ENCODE measurements around the gene PPFIBP1.
"Not testable (repeated sequence)": the region's sequence is repeated elsewhere in the genome, so short reads cannot be mapped to it uniquely, and the experiment has no call there.

The PPFIBP1 gene

DNA sequence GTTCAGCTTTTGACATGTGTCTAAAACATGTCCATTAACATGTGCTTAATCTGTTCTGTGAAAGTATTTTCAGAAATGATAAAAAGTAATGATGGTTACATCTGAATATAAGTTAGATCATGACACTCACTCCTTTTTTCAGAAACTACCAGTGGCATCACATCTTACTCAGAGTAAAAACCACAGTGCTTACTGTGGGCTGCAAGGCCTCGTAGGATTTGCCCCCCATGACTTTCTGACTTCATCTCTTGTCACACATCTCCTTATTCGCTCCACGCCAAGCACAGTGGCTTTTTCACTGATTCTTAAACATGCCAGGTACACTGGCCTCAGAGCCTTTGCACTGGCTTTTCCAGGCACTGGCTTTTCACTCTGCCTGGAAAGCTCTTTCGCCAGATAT, 112.6 kb downstream of the PPFIBP1 start:
- not testable (repeated sequence) for H3K9me3 ChIP-seq (ENCODE audit: insufficient read depth, low read depth, low read length); H3K79me2 ChIP-seq (ENCODE audit: control insufficient read depth, insufficient read depth, low read length, poor library complexity); H2BK120ac ChIP-seq (ENCODE audit: insufficient read depth, low read length, poor library complexity); H3K23ac ChIP-seq (ENCODE audit: low read length); H2AFZ ChIP-seq (ENCODE audit: insufficient read depth, low read length, poor library complexity); H2BK12ac ChIP-seq (ENCODE audit: low read length); H3K4me1 ChIP-seq (ENCODE audit: control insufficient read depth in 1 of 2, insufficient read depth in 2 of 2, low read length in 2 of 2); H3K4me3 ChIP-seq (ENCODE audit: low read depth, low read length); H4K91ac ChIP-seq (ENCODE audit: low read depth, low read length); H3K9ac ChIP-seq (ENCODE audit: low read length); H2BK5ac ChIP-seq (ENCODE audit: low read depth, low read length, poor library complexity); H2AK5ac ChIP-seq (ENCODE audit: low read length); H3K18ac ChIP-seq (ENCODE audit: low read length); DNase-seq; H3K4me2 ChIP-seq (ENCODE audit: low read length); H4K12ac ChIP-seq (ENCODE audit: low read depth, low read length); H3K4ac ChIP-seq (ENCODE audit: low read depth, low read length); H3K79me1 ChIP-seq (ENCODE audit: low read length); H3K36me3 ChIP-seq (ENCODE audit: control insufficient read depth in 1 of 2, insufficient read depth in 2 of 2, low read length in 2 of 2); H4K8ac ChIP-seq (ENCODE audit: low read depth, low read length); H3K27ac ChIP-seq (ENCODE audit: low read depth, low read length); H3K27me3 ChIP-seq (ENCODE audit: insufficient read depth, low read length); H3K14ac ChIP-seq (ENCODE audit: low read length)
- WGBS (ENCODE audit: extremely low coverage, insufficient coverage, insufficient read length) = no CpG with 5 or more reads among the region's 4 CpGs

GRCh38 chr12:27637524-27637923, 113.5 kb downstream of the PPFIBP1 start:
- no peak overlapping the region for H3K9ac ChIP-seq (ENCODE audit: low read length)
- no peaks in the 10 kb centered on the region for H3K9me3 ChIP-seq (ENCODE audit: insufficient read depth, low read depth, low read length)
- no peak overlapping the region for H2BK120ac ChIP-seq (ENCODE audit: insufficient read depth, low read length, poor library complexity)

DNA sequence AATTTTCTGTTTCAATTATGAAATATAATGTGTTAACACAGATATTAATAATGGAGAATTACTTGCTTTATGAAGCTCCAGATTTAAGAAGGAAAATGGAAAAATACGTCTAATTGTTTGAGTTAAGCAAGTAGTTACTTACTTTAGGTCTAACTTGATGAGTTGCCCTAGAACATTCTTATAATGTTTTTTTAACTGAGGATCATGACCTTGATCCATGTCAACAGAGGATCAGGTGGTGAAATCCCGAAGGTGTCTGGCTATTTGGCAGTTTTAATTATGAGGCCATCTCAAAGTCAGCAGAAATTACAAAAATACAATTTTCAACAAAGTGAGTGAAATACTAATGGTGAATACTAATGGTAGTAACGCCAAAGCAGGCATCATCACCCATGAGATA, 115.3 kb downstream of the PPFIBP1 start:
- H2BK120ac ChIP-seq (ENCODE audit: insufficient read depth, low read length, poor library complexity) = no peak overlapping the region
- H4K12ac ChIP-seq (ENCODE audit: low read depth, low read length) = no peak overlapping the region
- H3K18ac ChIP-seq (ENCODE audit: low read length) = no peak overlapping the region
- no peak overlapping the region for H3K14ac ChIP-seq (ENCODE audit: low read length)
- no peak overlapping the region for H2AFZ ChIP-seq (ENCODE audit: insufficient read depth, low read length, poor library complexity)
- H2BK12ac ChIP-seq (ENCODE audit: low read length) = no peak overlapping the region
- H3K9me3 ChIP-seq (ENCODE audit: insufficient read depth, low read depth, low read length) = no peaks in the 10 kb centered on the region
- no peak for DNase-seq
- no peak overlapping the region for H3K4me2 ChIP-seq (ENCODE audit: low read length)
- H4K91ac ChIP-seq (ENCODE audit: low read depth, low read length) = no peak overlapping the region
- no peak overlapping the region for H2AK5ac ChIP-seq (ENCODE audit: low read length)
- H3K27me3 ChIP-seq (ENCODE audit: insufficient read depth, low read length) = no peaks in the 10 kb centered on the region
- H4K8ac ChIP-seq (ENCODE audit: low read depth, low read length) = no peak overlapping the region
- no peaks in the 10 kb centered on the region for H3K79me2 ChIP-seq (ENCODE audit: control insufficient read depth, insufficient read depth, low read length, poor library complexity)
- H3K9ac ChIP-seq (ENCODE audit: low read length) = no peak overlapping the region
- no peak overlapping the region for H3K23ac ChIP-seq (ENCODE audit: low read length)
- H3K4me1 ChIP-seq (ENCODE audit: control insufficient read depth in 1 of 2, insufficient read depth in 2 of 2, low read length in 2 of 2) = no peaks in the 10 kb centered on the region
- H3K27ac ChIP-seq (ENCODE audit: low read depth, low read length) = no peak overlapping the region
- H3K4ac ChIP-seq (ENCODE audit: low read depth, low read length) = no peak overlapping the region
- peaks cover 2 to 3% of the 10 kb centered on the region in 2 experiments for H3K36me3 ChIP-seq (ENCODE audit: control insufficient read depth in 1 of 2, insufficient read depth in 2 of 2, low read length in 2 of 2)
- no CpG with 5 or more reads among the region's 3 CpGs for WGBS (ENCODE audit: extremely low coverage, insufficient coverage, insufficient read length)
- no peak overlapping the region for H2BK5ac ChIP-seq (ENCODE audit: low read depth, low read length, poor library complexity)
- H3K79me1 ChIP-seq (ENCODE audit: low read length) = no peaks in the 10 kb centered on the region
- no peak overlapping the region for H3K4me3 ChIP-seq (ENCODE audit: low read depth, low read length)

More at GRCh38 chr12:27637524-27637923, 113.5 kb downstream of the PPFIBP1 start:
- Histone ChIP-seq H3K79me1 (ENCODE audit: low read length) (no peaks in the 10 kb centered on the region), H4K91ac (ENCODE audit: low read depth, low read length) (no peak overlapping the region), H3K14ac (ENCODE audit: low read length) (no peak overlapping the region), H4K8ac (ENCODE audit: low read depth, low read length) (no peak overlapping the region), H3K18ac (ENCODE audit: low read length) (no peak overlapping the region), H3K4ac (ENCODE audit: low read depth, low read length) (no peak overlapping the region), H4K12ac (ENCODE audit: low read depth, low read length) (no peak overlapping the region), H2BK5ac (ENCODE audit: low read depth, low read length, poor library complexity) (no peak overlapping the region), H3K4me3 (ENCODE audit: low read depth, low read length) (no peak overlapping the region), H3K79me2 (ENCODE audit: control insufficient read depth, insufficient read depth, low read length, poor library complexity) (no peaks in the 10 kb centered on the region), H3K23ac (ENCODE audit: low read length) (no peak overlapping the region), H3K4me2 (ENCODE audit: low read length) (no peak overlapping the region), H3K4me1 (ENCODE audit: control insufficient read depth in 1 of 2, insufficient read depth in 2 of 2, low read length in 2 of 2) (no peaks in the 10 kb centered on the region), H2BK12ac (ENCODE audit: low read length) (no peak overlapping the region), H2AK5ac (ENCODE audit: low read length) (no peak overlapping the region), H3K27ac (ENCODE audit: low read depth, low read length) (no peak overlapping the region), H2AFZ (ENCODE audit: insufficient read depth, low read length, poor library complexity) (no peak overlapping the region), H3K27me3 (ENCODE audit: insufficient read depth, low read length) (no peaks in the 10 kb centered on the region), H3K36me3 (ENCODE audit: control insufficient read depth in 1 of 2, insufficient read depth in 2 of 2, low read length in 2 of 2) (peaks cover 2 to 3% of the 10 kb centered on the region in 2 experiments)
- no peak for DNase-seq
- no CpG with 5 or more reads among the region's 1 CpG for WGBS (ENCODE audit: extremely low coverage, insufficient coverage, insufficient read length)

DNA sequence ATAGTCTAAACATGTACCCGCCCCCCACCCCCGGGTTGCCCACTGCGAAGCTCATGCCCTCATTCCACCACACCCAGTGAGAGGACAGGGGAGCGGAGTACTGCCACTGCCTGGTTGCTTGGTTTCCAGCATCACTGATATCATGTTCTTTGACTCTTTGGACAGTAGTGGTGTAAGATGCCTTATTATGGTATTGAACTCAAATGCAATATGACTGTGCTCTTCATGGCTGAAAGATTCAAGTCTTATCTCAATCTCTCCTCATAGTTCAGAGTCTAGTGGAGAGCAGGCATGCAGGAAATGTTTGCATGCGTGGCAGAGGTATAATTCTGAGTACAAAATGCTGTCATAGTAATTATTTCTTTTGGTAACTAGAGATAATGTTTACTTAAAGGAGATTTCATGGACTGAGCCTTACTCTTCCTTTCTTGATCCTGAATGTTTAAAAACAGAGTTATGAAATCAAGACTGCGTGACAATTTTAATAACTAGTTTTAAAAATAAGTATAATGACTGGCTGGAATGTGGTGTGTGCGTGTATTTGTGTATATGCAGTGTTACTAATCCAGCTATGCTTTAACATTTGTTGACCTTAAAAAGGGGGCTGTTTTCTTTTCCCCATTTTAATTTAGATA, 116.7 kb downstream of the PPFIBP1 start:
- not testable (repeated sequence) for H3K27ac ChIP-seq (ENCODE audit: low read depth, low read length)
- WGBS (ENCODE audit: extremely low coverage, insufficient coverage, insufficient read length) = no CpG with 5 or more reads among the region's 7 CpGs

More for the DNA sequence above, 116.7 kb downstream of the PPFIBP1 start:
- H3K23ac ChIP-seq (ENCODE audit: low read length); H4K8ac ChIP-seq (ENCODE audit: low read depth, low read length); H3K14ac ChIP-seq (ENCODE audit: low read length); H3K79me2 ChIP-seq (ENCODE audit: control insufficient read depth, insufficient read depth, low read length, poor library complexity); H3K79me1 ChIP-seq (ENCODE audit: low read length); H3K4me3 ChIP-seq (ENCODE audit: low read depth, low read length); H3K9ac ChIP-seq (ENCODE audit: low read length); H3K4me2 ChIP-seq (ENCODE audit: low read length); H2BK120ac ChIP-seq (ENCODE audit: insufficient read depth, low read length, poor library complexity); H3K18ac ChIP-seq (ENCODE audit: low read length); H2BK5ac ChIP-seq (ENCODE audit: low read depth, low read length, poor library complexity); H2AFZ ChIP-seq (ENCODE audit: insufficient read depth, low read length, poor library complexity); H2AK5ac ChIP-seq (ENCODE audit: low read length); H3K36me3 ChIP-seq (ENCODE audit: control insufficient read depth in 1 of 2, insufficient read depth in 2 of 2, low read length in 2 of 2); H4K12ac ChIP-seq (ENCODE audit: low read depth, low read length); H2BK12ac ChIP-seq (ENCODE audit: low read length); H3K4ac ChIP-seq (ENCODE audit: low read depth, low read length); H3K4me1 ChIP-seq (ENCODE audit: control insufficient read depth in 1 of 2, insufficient read depth in 2 of 2, low read length in 2 of 2); H3K27me3 ChIP-seq (ENCODE audit: insufficient read depth, low read length); H3K9me3 ChIP-seq (ENCODE audit: insufficient read depth, low read depth, low read length): not testable (repeated sequence)
- DNase-seq = peak; percentile 43 to 78
- peak overlapping the region; percentile 55 for H4K91ac ChIP-seq (ENCODE audit: low read depth, low read length)

Data from trophoblast cell (in vitro differentiated cells and primary cell).